ENCODE measurements around the gene BMP7.
"Not testable (repeated sequence)": the region's sequence is repeated elsewhere in the genome, so short reads cannot be mapped to it uniquely, and the experiment has no call there.

BMP7 gene

DNA sequence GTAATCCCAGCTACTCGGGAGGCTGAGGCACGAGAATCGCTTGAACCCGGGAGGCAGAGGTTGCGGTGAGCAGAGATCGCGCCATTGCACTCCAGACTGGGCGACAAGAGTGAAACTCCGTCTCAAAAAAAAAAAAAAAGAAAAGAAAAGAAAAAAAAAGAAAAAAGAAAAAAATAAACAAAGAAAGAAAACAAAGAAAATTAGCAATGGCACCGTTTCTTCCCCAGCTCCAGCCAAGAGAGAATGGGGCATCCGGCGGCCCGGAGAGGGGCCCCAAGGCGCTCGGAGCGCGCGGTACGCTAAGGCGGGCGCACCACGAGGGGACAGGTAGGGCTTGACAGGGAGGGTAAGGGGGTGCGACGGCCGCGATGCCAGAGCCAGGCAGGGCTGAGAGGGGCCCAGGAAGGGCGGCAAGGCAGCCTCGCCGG lies 1.5 kb downstream of the BMP7 start:
- not testable (repeated sequence) for DNase-seq

GRCh38 chr20:57263801-57264792 lies 2.3 kb downstream of the BMP7 start:
- DNase-seq, result no peak

GRCh38 chr20:57262784-57263609 lies 3.4 kb downstream of the BMP7 start:
- no peak for DNase-seq

DNA sequence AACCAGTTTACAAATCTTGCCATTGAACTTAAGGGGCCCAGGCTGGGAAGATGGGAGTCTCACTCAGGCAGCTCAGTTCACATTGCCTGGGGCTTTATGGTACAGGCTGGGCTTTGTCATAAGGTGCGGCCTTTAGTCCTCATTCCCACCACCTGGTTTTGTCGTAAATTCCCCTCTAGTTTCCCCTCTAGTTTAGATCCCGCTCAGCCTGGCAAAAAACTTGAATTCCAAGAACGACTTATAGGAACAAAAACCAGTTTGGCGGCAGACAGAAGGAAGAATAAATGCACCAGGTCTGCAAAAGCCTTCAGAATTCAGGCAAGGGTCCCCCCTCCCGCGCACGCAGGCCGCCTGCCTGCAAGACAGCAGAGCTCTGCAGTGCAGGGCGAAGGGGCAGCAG lies 4.1 kb downstream of the BMP7 start:
- DNase-seq, result no peak

GRCh38 chr20:57261457-57262251 lies 4.8 kb downstream of the BMP7 start:
- no peak for DNase-seq

DNA sequence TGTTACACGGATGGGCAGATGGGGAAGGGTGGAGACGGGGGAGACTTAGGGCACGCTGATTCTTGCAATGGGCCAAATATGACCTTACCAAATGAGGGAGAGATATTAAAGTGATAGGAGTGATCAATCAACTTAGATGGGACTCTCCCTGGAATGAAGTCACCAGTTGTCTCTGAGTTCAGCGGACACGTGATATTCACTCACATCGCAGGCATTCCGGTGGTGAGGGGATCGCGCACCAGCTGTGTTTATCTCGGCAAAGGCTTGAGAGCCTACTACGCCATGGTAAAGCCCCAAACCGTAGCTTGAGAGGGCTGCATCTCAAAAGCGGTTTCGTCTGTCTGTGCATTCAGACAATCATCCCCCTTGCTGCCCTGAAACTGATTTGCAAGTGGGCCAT lies 5.5 kb downstream of the BMP7 start:
- DNase-seq, result no peak

- no peak for DNase-seq
Measured at GRCh38 chr20:57259938-57260921, 6.2 kb downstream of the BMP7 start.

DNA sequence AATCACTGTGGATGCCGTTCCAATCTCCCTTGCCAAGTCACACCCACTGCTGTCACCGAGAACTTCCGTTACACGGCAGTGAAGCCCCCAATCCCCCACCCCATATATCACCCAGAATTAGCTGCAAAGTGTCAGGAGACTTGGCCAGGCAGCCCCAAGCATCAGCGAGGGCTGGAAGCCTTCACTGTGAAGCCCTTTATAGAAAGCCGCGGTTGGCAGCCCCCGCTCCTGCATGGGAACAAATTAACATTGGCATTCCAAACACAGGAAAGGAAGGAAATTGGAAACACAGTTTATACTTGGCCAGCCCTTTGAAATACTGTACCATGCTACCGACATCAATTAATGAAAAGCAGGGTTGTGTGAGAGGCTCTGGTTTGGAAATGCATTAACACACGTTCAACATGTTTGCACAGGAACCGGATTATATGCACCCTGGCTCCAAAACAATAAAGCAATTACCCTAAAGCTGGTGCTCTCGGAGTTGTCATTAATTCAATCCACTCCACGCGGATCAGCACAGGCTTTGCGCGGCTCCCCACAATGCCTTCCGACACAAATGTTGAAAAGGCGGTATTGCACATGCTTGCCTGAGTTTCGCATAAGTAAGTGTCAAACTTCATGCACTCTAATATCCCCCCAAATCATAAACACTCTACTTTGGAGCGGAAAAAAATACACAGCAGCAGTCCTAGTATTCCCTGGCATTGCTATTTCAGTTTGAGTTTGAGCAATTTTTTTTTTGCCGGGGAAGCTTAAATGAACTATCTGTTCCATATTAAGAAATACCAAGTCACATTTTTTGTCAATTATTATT lies 7.1 kb downstream of the BMP7 start:
- DNase-seq, result no peak

GRCh38 chr20:57257701-57258453 lies 8.6 kb downstream of the BMP7 start:
- DNase-seq, result no peak

GRCh38 chr20:57256908-57257307 lies 9.5 kb downstream of the BMP7 start:
- no peak for DNase-seq

GRCh38 chr20:57256205-57256604 lies 10.2 kb downstream of the BMP7 start:
- no peak for DNase-seq

DNA sequence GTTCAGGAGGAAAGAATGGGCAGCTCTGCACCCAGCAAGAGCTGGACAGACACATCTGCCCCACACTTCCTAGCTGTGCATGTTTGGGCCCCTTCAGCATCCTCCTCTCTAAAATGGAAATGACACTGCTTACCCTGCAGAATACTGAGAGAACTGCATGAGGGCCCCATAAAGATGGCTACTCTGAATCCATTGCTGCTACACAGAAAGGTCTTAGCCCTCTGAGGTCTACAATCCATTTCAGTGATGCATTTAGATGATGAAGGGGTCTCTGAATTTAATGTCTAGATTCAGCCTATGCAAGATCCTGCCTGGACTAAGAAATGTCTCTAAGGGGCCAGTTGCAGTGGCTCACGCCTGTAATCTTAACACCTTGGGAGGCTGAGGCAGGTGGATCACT lies 11.3 kb downstream of the BMP7 start:
- DNase-seq, result no peak

GRCh38 chr20:57252559-57253162 lies 13.8 kb downstream of the BMP7 start:
- no peak for DNase-seq

- no peak for DNase-seq
Measured at GRCh38 chr20:57251949-57252348, 14.5 kb downstream of the BMP7 start.

DNA sequence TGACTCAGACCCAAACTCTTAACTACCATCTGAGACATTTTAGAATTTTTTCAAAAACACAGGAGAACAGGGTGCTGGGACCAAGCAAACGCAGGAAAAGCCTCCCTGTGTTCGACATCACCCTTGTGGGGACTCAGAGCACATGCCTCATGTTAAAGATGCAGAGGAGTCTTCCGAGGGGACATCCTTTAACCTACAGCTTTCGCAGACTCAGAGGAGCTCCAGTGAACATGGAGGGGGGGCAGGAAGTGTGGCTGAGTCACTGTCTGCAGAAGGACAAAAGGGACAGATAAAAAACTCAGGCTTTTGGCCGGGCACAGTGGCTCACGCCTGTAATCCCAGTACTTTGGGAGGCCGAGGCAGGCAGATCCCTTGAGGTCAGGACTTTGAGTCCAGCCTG lies 15.1 kb downstream of the BMP7 start:
- DNase-seq, result peak; percentile 22

DNA sequence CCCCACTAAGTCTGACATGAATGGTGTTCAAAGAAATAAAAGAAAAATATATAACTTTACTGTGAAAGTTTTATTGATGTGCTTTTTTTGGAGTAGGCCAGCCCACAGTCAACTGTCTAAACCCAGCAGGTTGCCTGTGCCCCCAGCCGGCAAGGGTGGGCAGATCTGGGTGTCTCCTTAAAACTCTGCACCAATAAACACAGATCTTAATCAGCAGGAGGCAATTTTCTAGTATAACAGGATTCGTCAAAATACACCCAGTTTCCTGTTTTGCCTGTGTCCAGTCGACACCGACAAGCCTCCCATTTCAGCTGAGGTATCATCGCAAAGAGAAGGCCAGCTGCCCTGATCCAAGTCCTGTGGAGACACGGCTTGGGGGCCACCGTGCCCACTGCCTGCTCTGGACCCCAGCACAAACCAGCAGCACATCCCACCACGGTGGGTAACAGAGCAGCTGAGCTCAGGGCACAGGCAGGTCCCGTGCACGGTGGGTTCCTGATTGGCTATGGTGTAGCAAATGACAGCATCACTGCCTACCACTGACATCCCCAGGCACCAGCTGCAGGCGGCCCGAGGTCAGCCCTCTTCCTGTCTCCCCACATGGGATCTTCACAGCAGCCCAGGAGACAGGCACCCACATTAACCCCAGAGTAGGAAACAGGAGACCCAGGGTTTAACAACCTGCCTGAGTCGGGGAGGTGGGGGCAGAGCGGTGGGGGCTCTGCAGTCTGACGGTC lies 15.7 kb downstream of the BMP7 start:
- peak; percentile 45 for DNase-seq

GRCh38 chr20:57249772-57250171 lies 16.7 kb downstream of the BMP7 start:
- no peak for DNase-seq

DNA sequence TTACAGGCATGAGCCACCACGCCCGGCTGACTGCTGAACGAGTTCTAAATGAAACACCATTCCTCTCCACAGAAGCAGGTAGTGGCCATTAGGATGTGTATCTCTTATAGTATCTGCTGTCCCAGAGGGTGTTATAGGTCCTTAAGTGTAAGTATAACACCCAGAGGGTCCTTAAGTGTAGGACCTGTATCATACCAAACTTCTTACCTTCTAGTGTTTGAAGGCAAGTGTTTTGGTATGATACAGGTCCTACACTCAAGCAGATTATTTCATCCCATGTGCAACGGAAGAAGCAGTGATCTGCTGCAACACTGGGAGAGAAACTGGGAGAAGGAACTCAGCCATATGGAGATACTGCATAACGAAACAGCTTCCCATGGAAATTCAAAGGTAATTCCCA lies 17.4 kb downstream of the BMP7 start:
- no peak for DNase-seq
